ENCODE measurements around the gene NFIA.

DNA sequence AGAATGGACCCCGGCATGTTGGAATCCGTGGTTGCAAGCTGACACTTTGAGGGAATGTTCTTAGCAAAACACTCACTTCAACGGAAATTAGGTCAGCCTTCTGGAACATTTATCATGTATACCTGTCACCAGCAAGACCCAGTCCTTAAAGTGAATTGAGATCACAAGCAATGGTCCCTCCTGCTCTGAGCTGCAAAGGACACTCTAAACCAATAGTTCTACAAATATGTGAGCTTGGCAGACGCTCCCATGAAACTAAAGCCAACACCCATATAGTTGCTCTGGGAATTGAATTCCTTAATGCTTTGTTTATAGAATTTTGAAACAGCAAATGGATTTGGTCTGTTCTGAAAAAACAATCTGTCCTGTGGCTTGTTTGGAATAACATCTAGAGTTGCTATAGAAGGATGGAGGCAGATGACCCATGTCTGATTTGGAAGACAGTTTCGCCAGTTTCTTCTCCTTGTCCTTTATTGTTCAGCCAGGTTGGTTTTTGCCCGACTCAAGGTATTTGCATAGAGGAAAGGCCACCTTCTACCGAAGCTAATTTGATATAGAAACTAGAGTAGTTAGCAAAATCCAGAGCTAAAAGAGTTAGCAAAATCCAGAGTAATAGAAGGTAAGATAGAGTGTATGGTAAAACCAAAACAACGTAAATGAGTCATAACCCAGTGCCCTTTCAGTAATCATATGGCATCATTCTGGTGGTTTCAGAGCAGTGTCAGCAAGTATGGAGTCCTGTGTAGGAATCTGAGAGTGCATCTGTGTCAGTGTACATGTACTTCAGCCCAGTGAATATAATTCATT lies 236.2 kb downstream of the NFIA start:
- TF ChIP-seq EP300 (IDR thresholded peaks at IDR 0.05) = peak in 2 of 4 donors; percentile 55 to 58
- TF ChIP-seq CTCF (IDR thresholded peaks at IDR 0.05) = no peak

Measured in upper lobe of left lung (tissue), 4 donors.